Mesenchymal stem cell (in vitro differentiated cells and primary cell): ENCODE results near the gene CDIP1.

Experiments used
- DNase-seq: peaks from one replicate; pipeline ENCODE4 v3.0.0-alpha.2; 2013
- H2AFZ ChIP-seq: one replicate; pipeline ENCODE4 v1.6.1; 2013; ENCODE audit warnings: low read depth, mild to moderate bottlenecking, control low read depth, inconsistent platforms, low read length, moderate library complexity
- H2AK5ac ChIP-seq: 2 replicates; pipeline ENCODE4 v1.6.1; 2013; ENCODE audit warnings: low read length, moderate library complexity, mild to moderate bottlenecking, inconsistent platforms; ENCODE audit not compliant: severe bottlenecking
- H2BK120ac ChIP-seq: one replicate; pipeline ENCODE4 v1.6.1; 2013; ENCODE audit warnings: low read depth, mild to moderate bottlenecking, inconsistent platforms, low read length, moderate library complexity
- H2BK12ac ChIP-seq, 2 experiments: one replicate each; pipeline ENCODE4 v1.6.1; 2013; ENCODE audit warnings: inconsistent platforms in 2 of 2, low read length in 2 of 2, mild to moderate bottlenecking in 2 of 2, moderate library complexity in 2 of 2, control low read depth in 1 of 2
- H2BK15ac ChIP-seq: one replicate; pipeline ENCODE4 v1.6.1; 2013; ENCODE audit warnings: mild to moderate bottlenecking, low read depth, inconsistent platforms; ENCODE audit not compliant: poor library complexity, severe bottlenecking
- H2BK5ac ChIP-seq: 2 replicates; pipeline ENCODE4 v1.6.1; 2013; ENCODE audit warnings: low read depth, mild to moderate bottlenecking, low read length, control low read depth, inconsistent platforms; ENCODE audit not compliant: poor library complexity, severe bottlenecking
- H3K14ac ChIP-seq, 2 experiments: one replicate each; pipeline ENCODE4 v1.6.1; 2013; ENCODE audit warnings: inconsistent platforms in 2 of 2, low read length in 2 of 2, control low read depth in 1 of 2, mild to moderate bottlenecking in 1 of 2, moderate library complexity in 1 of 2
- H3K18ac ChIP-seq, 2 experiments: one replicate each; pipeline ENCODE4 v1.6.1; 2013; ENCODE audit warnings: inconsistent platforms in 2 of 2, low read length in 2 of 2, control low read depth in 1 of 2, low read depth in 1 of 2, mild to moderate bottlenecking in 1 of 2
- H3K23ac ChIP-seq, 2 experiments: one replicate each; pipeline ENCODE4 v1.6.1; 2013; ENCODE audit warnings: inconsistent platforms in 2 of 2, low read length in 2 of 2, mild to moderate bottlenecking in 2 of 2, moderate library complexity in 2 of 2, control low read depth in 1 of 2
- H3K27ac ChIP-seq: 2 replicates; pipeline ENCODE4 v1.5.1; 2013; ENCODE audit warnings: mild to moderate bottlenecking, moderate library complexity, low read length, control low read depth, inconsistent platforms; ENCODE audit not compliant: poor library complexity, severe bottlenecking
- H3K27me3 ChIP-seq, 2 experiments: 2 replicates each; pipeline versions ENCODE4 v1.6.1 to v1.7.0; 2013; ENCODE audit warnings: low read length in 2 of 2, mild to moderate bottlenecking in 2 of 2, moderate library complexity in 2 of 2, control low read depth in 1 of 2, inconsistent platforms in 1 of 2; ENCODE audit not compliant: control insufficient read depth in 1 of 2, insufficient read depth in 1 of 2
- H3K36me3 ChIP-seq, 2 experiments: 2 replicates each; pipeline versions ENCODE4 v1.6.1 to v1.7.0; 2013; ENCODE audit warnings: low read length in 2 of 2, control low read depth in 1 of 2, inconsistent platforms in 1 of 2, low read depth in 1 of 2, mild to moderate bottlenecking in 1 of 2; ENCODE audit not compliant: insufficient read depth in 2 of 2, control insufficient read depth in 1 of 2
- H3K4ac ChIP-seq, 2 experiments: one replicate each; pipeline ENCODE4 v1.6.1; 2013; ENCODE audit warnings: inconsistent platforms in 2 of 2, low read length in 2 of 2, mild to moderate bottlenecking in 2 of 2, moderate library complexity in 2 of 2, control low read depth in 1 of 2, low read depth in 1 of 2
- H3K4me1 ChIP-seq: 2 replicates; pipeline ENCODE4 v1.6.1; 2013; ENCODE audit warnings: low read depth, low read length, control low read depth; ENCODE audit not compliant: control insufficient read depth, insufficient read depth
- H3K4me2 ChIP-seq: 2 replicates; pipeline ENCODE4 v1.6.1; 2013; ENCODE audit warnings: low read length, mild to moderate bottlenecking, inconsistent platforms; ENCODE audit not compliant: poor library complexity, severe bottlenecking
- H3K4me3 ChIP-seq, 2 experiments: 2 replicates each; pipeline versions ENCODE4 v1.5.1 to v1.7.0; 2013; ENCODE audit warnings: low read length in 2 of 2, mild to moderate bottlenecking in 2 of 2, control low read depth in 1 of 2, low read depth in 1 of 2; ENCODE audit not compliant: insufficient read depth in 1 of 2
- H3K79me1 ChIP-seq: replicated peaks from 2 replicates; pipeline ENCODE4 v1.6.1; 2013; ENCODE audit warnings: mild to moderate bottlenecking, control low read depth, low read length, inconsistent platforms; ENCODE audit not compliant: poor library complexity, severe bottlenecking
- H3K9ac ChIP-seq: 2 replicates; pipeline ENCODE4 v1.7.0; 2013; ENCODE audit warnings: mild to moderate bottlenecking, low read length, moderate library complexity
- H3K9me3 ChIP-seq: 2 replicates; pipeline ENCODE4 v1.7.0; 2013; ENCODE audit warnings: mild to moderate bottlenecking, low read length; ENCODE audit not compliant: control insufficient read depth
- H4K8ac ChIP-seq: one replicate; pipeline ENCODE4 v1.6.1; 2013; ENCODE audit warnings: inconsistent platforms, mild to moderate bottlenecking, low read length, moderate library complexity
- H4K91ac ChIP-seq: one replicate; pipeline ENCODE4 v1.6.1; 2013; ENCODE audit warnings: mild to moderate bottlenecking, low read length, inconsistent platforms
- WGBS: methylation state at CpG from one replicate; pipeline ENCODE4 v1.1.7; 2013; ENCODE audit warnings: mixed read lengths; 5-methylcytosine and 5-hydroxymethylcytosine counted together

The CDIP1 gene

GRCh38 chr16:4531811-4532210, 6.8 kb downstream of the CDIP1 start:
- no peak overlapping the region for H2BK5ac ChIP-seq
- H2BK120ac ChIP-seq: no peak overlapping the region
- no peaks in the 10 kb centered on the region for H3K27me3 ChIP-seq
- no peak overlapping the region for H2BK12ac ChIP-seq
- H2BK15ac ChIP-seq: no peak overlapping the region
- no peak overlapping the region for H3K4me2 ChIP-seq
- no peak overlapping the region for H4K91ac ChIP-seq
- no peak overlapping the region for H3K9ac ChIP-seq
- no peak overlapping the region for H3K14ac ChIP-seq
- no peak overlapping the region for H3K18ac ChIP-seq
- peaks cover 15% of the 10 kb centered on the region for H3K4me1 ChIP-seq
- WGBS: 88% methylated on average over 7 of the region's 8 CpGs
- no peak overlapping the region for H3K4me3 ChIP-seq
- H3K79me1 ChIP-seq: peaks cover 40% of the 10 kb centered on the region
- DNase-seq: no peak
- H3K36me3 ChIP-seq: peaks cover 18 to 32% of the 10 kb centered on the region in 2 experiments
- H2AK5ac ChIP-seq: no peak overlapping the region
- H3K23ac ChIP-seq: no peak overlapping the region
- H3K9me3 ChIP-seq: no peaks in the 10 kb centered on the region
- no peak overlapping the region for H3K27ac ChIP-seq
- H2AFZ ChIP-seq: no peak overlapping the region
- no peak overlapping the region for H3K4ac ChIP-seq
- H4K8ac ChIP-seq: no peak overlapping the region

GRCh38 chr16:4529085-4530060, 9.2 kb downstream of the CDIP1 start:
- Histone ChIP-seq H3K79me1 (peaks cover 48% of the 10 kb centered on the region), H3K23ac (no peak overlapping the region), H3K18ac (peak overlapping the region; percentile 14 to 74), H3K27me3 (no peaks in the 10 kb centered on the region), H3K4ac (peak overlapping the region; percentile 6 to 55), H3K4me2 (peak overlapping the region; percentile 68), H3K4me1 (peaks cover 17% of the 10 kb centered on the region), H2BK120ac (no peak overlapping the region), H3K36me3 (peaks cover 18 to 33% of the 10 kb centered on the region in 2 experiments), H3K9ac (peak overlapping the region; percentile 50), H2BK5ac (peak overlapping the region; percentile 15), H3K14ac (peak overlapping the region in 1 of 2 experiments; percentile 74), H4K8ac (peak overlapping the region; percentile 27), H2BK12ac (no peak overlapping the region), H2AFZ (no peak overlapping the region), H3K27ac (peak overlapping the region; percentile 82), H2AK5ac (peak overlapping the region; percentile 79), H4K91ac (peak overlapping the region; percentile 25), H3K4me3 (no peak overlapping the region), H3K9me3 (no peaks in the 10 kb centered on the region), H2BK15ac (no peak overlapping the region)
- peak; percentile 95 for DNase-seq
- 34% methylated on average over 13 of the region's 16 CpGs for WGBS

GRCh38 chr16:4525634-4526277, 12.8 kb downstream of the CDIP1 start:
- peaks cover 0 to 29% of the 10 kb centered on the region in 2 experiments for H3K36me3 ChIP-seq
- H2AK5ac ChIP-seq: no peak overlapping the region
- no peak overlapping the region for H2BK15ac ChIP-seq
- peak overlapping the region in 1 of 2 experiments; percentile 74 for H3K14ac ChIP-seq
- H2AFZ ChIP-seq: no peak overlapping the region
- no peak overlapping the region for H4K91ac ChIP-seq
- peak overlapping the region in 1 of 2 experiments; percentile 42 for H2BK12ac ChIP-seq
- WGBS: 87% methylated on average over 10 of the region's 13 CpGs
- no peak overlapping the region for H3K23ac ChIP-seq
- H3K4me2 ChIP-seq: no peak overlapping the region
- no peak for DNase-seq
- no peak overlapping the region for H3K18ac ChIP-seq
- no peak overlapping the region for H4K8ac ChIP-seq
- H3K27ac ChIP-seq: no peak overlapping the region
- H2BK120ac ChIP-seq: no peak overlapping the region
- no peak overlapping the region for H3K4me3 ChIP-seq
- H3K27me3 ChIP-seq: no peaks in the 10 kb centered on the region
- H3K79me1 ChIP-seq: peaks cover 42% of the 10 kb centered on the region
- H3K9me3 ChIP-seq: no peaks in the 10 kb centered on the region
- H2BK5ac ChIP-seq: no peak overlapping the region
- no peak overlapping the region for H3K4ac ChIP-seq
- peaks cover 32% of the 10 kb centered on the region for H3K4me1 ChIP-seq
- H3K9ac ChIP-seq: no peak overlapping the region

GRCh38 chr16:4525069-4525468, 13.5 kb downstream of the CDIP1 start:
- 86% methylated on average over 7 of the region's 7 CpGs for WGBS
- H4K8ac ChIP-seq: no peak overlapping the region
- no peak overlapping the region for H2BK120ac ChIP-seq
- peak overlapping the region in 1 of 2 experiments; percentile 4 for H3K14ac ChIP-seq
- no peak overlapping the region for H3K4me3 ChIP-seq
- no peak overlapping the region for H2AFZ ChIP-seq
- H3K23ac ChIP-seq: no peak overlapping the region
- H3K4ac ChIP-seq: no peak overlapping the region
- no peak overlapping the region for H2AK5ac ChIP-seq
- no peak for DNase-seq
- no peaks in the 10 kb centered on the region for H3K27me3 ChIP-seq
- no peak overlapping the region for H2BK12ac ChIP-seq
- H3K79me1 ChIP-seq: peaks cover 42% of the 10 kb centered on the region
- peaks cover 32% of the 10 kb centered on the region for H3K4me1 ChIP-seq
- H3K9me3 ChIP-seq: no peaks in the 10 kb centered on the region
- H3K36me3 ChIP-seq: peaks cover 0 to 29% of the 10 kb centered on the region in 2 experiments
- H2BK15ac ChIP-seq: no peak overlapping the region
- no peak overlapping the region for H3K4me2 ChIP-seq
- no peak overlapping the region for H4K91ac ChIP-seq
- no peak overlapping the region for H2BK5ac ChIP-seq
- H3K9ac ChIP-seq: no peak overlapping the region
- no peak overlapping the region for H3K18ac ChIP-seq
- no peak overlapping the region for H3K27ac ChIP-seq
